Measurements from ENCODE around the gene APOBEC3G. TPM values are rescaled to one million over a fixed set of nuclear protein-coding genes. Genes with fewer than 3 reads are reported as not detected.
A peak's percentile ranks its signal among the peaks of the same experiment; 100 is the strongest.

The APOBEC3G gene
- total RNA-seq, 1 donor from 2014 or later, result 152 TPM

GRCh38 chr22:39080052-39080762 lies 3.1 kb downstream of the APOBEC3G start:
- peaks cover 63% of the 10 kb centered on the region for H3K4me1 Mint-ChIP-seq
- CTCF ChIA-PET, result interaction anchor here (1.7 kb wide), 1 partner anchor 19 kb away, joined by 6 read pairs; no protein-coding TSS in a partner anchor
- H3K9me3 Mint-ChIP-seq, result no peaks in the 10 kb centered on the region
- DNase-seq (peak; percentile 43), ATAC-seq (ENCODE audit: low read depth) (peak; percentile 29)
- intact Hi-C loops (cut with micrococcal nuclease), result no loop called here
- H3K27ac Mint-ChIP-seq, result peak overlapping the region; percentile 79
- POLR2A ChIA-PET, result interaction anchor here (1.0 to 16.5 kb wide), 7 partner anchors 13 to 66 kb away, joined by 3 to 212 read pairs (median 8); partner anchors contain the start of genes APOBEC3C and APOBEC3H
- peaks cover 60% of the 10 kb centered on the region for H3K36me3 Mint-ChIP-seq (ENCODE audit: low read depth)
- TF ChIP-seq CTCF (IDR thresholded peaks at IDR 0.05), result no peak
- H3K27me3 Mint-ChIP-seq, result no peaks in the 10 kb centered on the region
- H3K4me3 Mint-ChIP-seq, result peak overlapping the region; percentile 77

GRCh38 chr22:39081016-39081415 lies 3.9 kb downstream of the APOBEC3G start:
- H3K4me3 Mint-ChIP-seq, result peak overlapping the region; percentile 19
- no peak for TF ChIP-seq CTCF (IDR thresholded peaks at IDR 0.05)
- CTCF ChIA-PET, result interaction anchor here (1.7 kb wide), 1 partner anchor 18 kb away, joined by 6 read pairs; no protein-coding TSS in a partner anchor
- intact Hi-C loops (cut with micrococcal nuclease), result no loop called here
- H3K27me3 Mint-ChIP-seq, result no peaks in the 10 kb centered on the region
- POLR2A ChIA-PET, result interaction anchor here (1.1 to 16.5 kb wide), 5 partner anchors 14 to 67 kb away, joined by 3 to 212 read pairs (median 8); partner anchors contain the start of genes APOBEC3C and APOBEC3H
- DNase-seq (no peak), ATAC-seq (ENCODE audit: low read depth) (no peak)
- H3K36me3 Mint-ChIP-seq (ENCODE audit: low read depth), result peaks cover 67% of the 10 kb centered on the region
- H3K9me3 Mint-ChIP-seq, result no peaks in the 10 kb centered on the region
- H3K27ac Mint-ChIP-seq, result peak overlapping the region; percentile 79
- H3K4me1 Mint-ChIP-seq, result peaks cover 56% of the 10 kb centered on the region

GRCh38 chr22:39081598-39081997 lies 4.5 kb downstream of the APOBEC3G start:
- H3K36me3 Mint-ChIP-seq (ENCODE audit: low read depth), result peaks cover 73% of the 10 kb centered on the region
- H3K27ac Mint-ChIP-seq, result peak overlapping the region; percentile 79
- H3K9me3 Mint-ChIP-seq, result no peaks in the 10 kb centered on the region
- TF ChIP-seq CTCF (IDR thresholded peaks at IDR 0.05), result no peak
- ChIA-PET CTCF (no interaction called here), POLR2A (interaction anchor here (2.0 to 16.5 kb wide), 3 partner anchors 13 to 17 kb away, joined by 8 to 212 read pairs (median 47); partner anchors contain the start of gene APOBEC3H)
- DNase-seq (no peak), ATAC-seq (ENCODE audit: low read depth) (no peak)
- intact Hi-C loops (cut with micrococcal nuclease), result no loop called here
- no peaks in the 10 kb centered on the region for H3K27me3 Mint-ChIP-seq
- H3K4me1 Mint-ChIP-seq, result peaks cover 53% of the 10 kb centered on the region
- H3K4me3 Mint-ChIP-seq, result peak overlapping the region; percentile 38

DNA sequence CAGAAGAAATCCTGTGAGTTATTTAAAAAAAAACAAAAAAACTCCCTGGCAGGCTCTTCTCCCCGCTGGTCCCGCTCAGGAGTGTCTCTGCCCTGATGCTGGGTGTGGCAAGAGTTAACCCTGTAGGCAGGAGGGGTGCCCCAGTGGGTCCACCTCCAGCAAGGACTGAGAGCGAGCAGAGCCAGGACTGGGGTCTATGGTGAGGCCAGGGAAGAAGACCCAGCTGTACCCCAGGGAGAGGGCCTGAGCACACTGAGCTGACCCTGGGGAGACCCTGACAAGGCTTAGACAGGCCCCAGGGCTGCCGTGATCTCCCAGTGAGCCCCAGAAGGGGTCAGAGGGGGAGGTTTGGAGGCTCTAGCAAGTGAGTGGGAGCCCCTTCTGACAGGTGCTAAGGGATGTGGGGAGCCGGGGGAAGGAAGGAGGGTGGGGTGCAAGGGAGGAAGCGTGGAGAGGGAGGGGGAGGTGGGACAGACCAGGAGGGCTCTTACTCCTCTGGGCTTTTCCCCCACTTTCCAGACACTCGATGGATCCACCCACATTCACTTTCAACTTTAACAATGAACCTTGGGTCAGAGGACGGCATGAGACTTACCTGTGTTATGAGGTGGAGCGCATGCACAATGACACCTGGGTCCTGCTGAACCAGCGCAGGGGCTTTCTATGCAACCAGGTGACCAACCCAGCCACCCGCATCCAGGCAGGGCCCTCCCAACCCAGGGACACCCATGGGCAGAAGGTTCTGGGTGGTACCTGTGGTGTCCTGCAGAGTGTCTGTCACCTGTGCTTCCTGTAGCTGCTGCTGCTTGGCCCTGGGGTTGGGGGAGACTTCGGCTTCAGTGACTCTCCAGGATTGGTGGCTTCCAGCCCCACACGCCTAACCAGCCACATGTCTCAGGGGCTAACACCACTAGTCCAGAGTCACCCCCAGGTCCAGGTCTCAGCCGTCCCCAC lies 6.4 kb downstream of the APOBEC3G start:
- ChIA-PET CTCF (no interaction called here), POLR2A (interaction anchor here (0.6 to 1.1 kb wide), 5 partner anchors 14 to 69 kb away, joined by 3 to 8 read pairs (median 4); partner anchors contain the start of gene APOBEC3D)
- intact Hi-C loops (cut with micrococcal nuclease), result no loop called here
- ATAC-seq (ENCODE audit: low read depth) (no peak), DNase-seq (no peak)
- H3K4me1 Mint-ChIP-seq, result peaks cover 48% of the 10 kb centered on the region
- no peak overlapping the region for H3K27ac Mint-ChIP-seq
- no peaks in the 10 kb centered on the region for H3K9me3 Mint-ChIP-seq
- no peak for TF ChIP-seq CTCF (IDR thresholded peaks at IDR 0.05)
- H3K36me3 Mint-ChIP-seq (ENCODE audit: low read depth), result peaks cover 77% of the 10 kb centered on the region
- no peak overlapping the region for H3K4me3 Mint-ChIP-seq
- H3K27me3 Mint-ChIP-seq, result no peaks in the 10 kb centered on the region
